Stimulated activated CD4-positive, alpha-beta T cell treated with anti-CD3 and anti-CD28 coated beads, Interleukin-12 subunit alpha, Interleukin-12 subunit beta, amount 100 ng/mL, for 4 hours (primary cell): ENCODE results near the gene KCNS1.

Source experiments
- DNase-seq: peaks from one replicate; pipeline ENCODE4 v3.0.0-alpha.2; 2020

Gene KCNS1

DNA sequence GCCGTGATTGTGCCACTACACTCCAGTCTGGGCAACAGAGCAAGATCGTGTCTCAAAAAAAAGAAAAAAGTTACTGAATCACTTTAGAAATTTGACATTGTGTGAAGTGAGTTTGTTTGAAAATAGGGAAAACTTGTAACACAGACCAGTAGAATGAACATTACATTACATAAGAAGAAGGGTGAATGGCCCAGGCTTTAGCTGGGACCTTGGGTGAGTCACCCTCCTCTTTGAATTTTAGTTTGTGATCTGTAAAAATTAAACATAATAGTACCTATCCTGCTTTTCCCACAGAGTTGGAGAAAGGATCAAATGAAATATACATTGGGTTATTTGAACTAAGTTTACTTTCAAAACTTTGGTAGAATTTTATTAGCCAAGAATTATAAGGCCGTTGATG is 56.3 kb downstream of the KCNS1 start:
- DNase-seq = no peak

DNA sequence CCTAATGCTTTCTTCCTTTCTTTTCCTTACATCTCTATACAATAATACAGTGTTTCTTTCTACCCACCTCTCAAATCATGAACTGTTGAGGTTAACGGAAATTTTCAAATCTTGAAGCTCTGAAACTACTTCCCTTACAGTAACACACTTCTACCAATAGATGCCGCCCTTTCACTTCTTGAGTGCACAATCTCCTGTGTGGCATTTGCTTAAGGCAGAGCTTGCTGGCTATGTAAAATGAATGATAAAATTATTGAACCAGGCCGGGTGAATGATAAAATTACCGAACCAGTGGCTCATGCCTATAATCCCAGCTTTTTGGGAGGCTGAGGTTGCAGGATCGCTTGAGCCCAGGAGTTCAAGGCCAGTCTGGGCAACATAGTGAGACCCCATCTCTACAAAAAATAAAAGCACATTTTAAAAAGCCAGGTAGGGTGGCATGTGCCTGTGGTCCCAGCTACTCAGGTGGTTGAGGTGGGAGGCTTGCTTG is 56.8 kb downstream of the KCNS1 start:
- DNase-seq = no peak

DNA sequence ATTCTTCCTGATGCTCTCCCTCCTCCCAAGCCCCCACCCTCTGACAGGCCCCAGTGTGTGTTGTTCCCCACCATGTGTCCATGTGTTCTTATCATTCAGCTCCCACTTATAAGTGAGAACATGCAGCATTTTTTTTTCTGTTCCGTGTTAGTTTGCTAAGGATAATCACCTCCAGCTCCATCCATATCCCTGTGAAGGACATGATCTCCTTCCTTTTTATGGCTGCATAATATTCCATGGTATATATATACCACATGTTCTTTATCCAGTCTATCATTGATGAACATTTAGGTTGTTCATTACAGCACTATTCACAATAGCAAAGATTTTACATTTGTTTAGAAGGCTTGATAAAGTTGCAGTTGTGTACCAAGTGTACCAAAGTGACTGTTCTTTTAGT is 57.9 kb downstream of the KCNS1 start:
- DNase-seq = no peak
